CD4-positive, alpha-beta T cell (primary cell): ENCODE results near the gene TESK1. TPM values are rescaled to one million over a fixed set of nuclear protein-coding genes. Genes with fewer than 3 reads are reported as not detected.

ENCODE experiments used
- ATAC-seq: fragments of 200-7000 bp; cut with Tn5 transposase; one replicate; pipeline ENCODE4 v1.10.0; 2022; ENCODE audit warnings: mild to moderate bottlenecking; ENCODE audit not compliant: poor library complexity
- CTCF ChIA-PET: fragments of 350-600 bp; sonication (Branson Sonifier 250); formaldehyde crosslinking; loops from one replicate; lab custom pipeline; 2021; ENCODE audit warnings: antibody characterized with exemption, inconsistent platforms; lab: Charles Lee
- POLR2A ChIA-PET: fragments of 350-600 bp; sonication (Branson Sonifier 250); formaldehyde crosslinking; loops from one replicate; lab custom pipeline; 2021; ENCODE audit warnings: antibody characterized with exemption, inconsistent platforms; lab: Charles Lee
- DNase-seq, 14 experiments: peaks; one replicate each; pipeline ENCODE4 v3.0.0-alpha.2; 2013 to 2020; ENCODE audit warnings: mixed read lengths in 2 of 14
- H3K27ac ChIP-seq, 2 donors: one replicate each; pipeline versions ENCODE4 v1.5.1 to v1.7.0; 2013; ENCODE audit warnings: low read length in 2 of 2, low read depth in 1 of 2, mild to moderate bottlenecking in 1 of 2
- H3K27me3 ChIP-seq, 2 experiments: 1 replicate in 1 of 2; 2 replicates in 1 of 2; pipeline versions ENCODE4 v1.6.1 to v1.7.0; 2013; ENCODE audit warnings: low read length in 2 of 2, control low read depth in 1 of 2, mild to moderate bottlenecking in 1 of 2, moderate library complexity in 1 of 2; ENCODE audit not compliant: insufficient read depth in 2 of 2, control insufficient read depth in 1 of 2
- H3K36me3 ChIP-seq: one replicate; pipeline ENCODE4 v1.6.1; 2013; ENCODE audit warnings: low read length, control low read depth; ENCODE audit not compliant: insufficient read depth
- H3K4me1 ChIP-seq: one replicate; pipeline ENCODE4 v1.6.1; 2013; ENCODE audit warnings: low read length, control low read depth; ENCODE audit not compliant: insufficient read depth
- H3K4me3 ChIP-seq: one replicate; pipeline ENCODE4 v1.5.1; 2013; ENCODE audit warnings: mild to moderate bottlenecking, low read length, moderate library complexity
- H3K9me3 ChIP-seq, 2 experiments: 1 replicate in 1 of 2; 2 replicates in 1 of 2; pipeline versions ENCODE4 v1.6.1 to v1.7.0; 2013; ENCODE audit warnings: low read length in 2 of 2, mild to moderate bottlenecking in 2 of 2, control low read depth in 1 of 2, moderate library complexity in 1 of 2; ENCODE audit not compliant: control insufficient read depth in 1 of 2, insufficient read depth in 1 of 2
- H3K27ac Mint-ChIP-seq: one replicate; pipeline ENCODE4 v1.8.0; 2020; ENCODE audit warnings: mixed read lengths
- H3K27me3 Mint-ChIP-seq: one replicate; pipeline ENCODE4 v1.8.0; 2021; ENCODE audit warnings: mixed read lengths
- H3K36me3 Mint-ChIP-seq: one replicate; pipeline ENCODE4 v1.8.0; 2021; ENCODE audit warnings: low read depth, mixed read lengths
- H3K4me1 Mint-ChIP-seq: one replicate; pipeline ENCODE4 v1.8.0; 2021; ENCODE audit warnings: low read depth, mixed read lengths
- H3K4me3 Mint-ChIP-seq: one replicate; pipeline ENCODE4 v1.8.0; 2020; ENCODE audit warnings: mild to moderate bottlenecking, mixed read lengths
- H3K9me3 Mint-ChIP-seq: one replicate; pipeline ENCODE4 v1.8.0; 2020; ENCODE audit warnings: mixed read lengths
- intact Hi-C, 2 experiments: fragments of 100-400 bp; cut with DNase I in 1 of 2; cut with micrococcal nuclease in 1 of 2; formaldehyde crosslinking; loops; one replicate each; pipeline versions ENCODE4 v1.15.1 to v1.9.0; 2023 to 2025; cut with DNase I, micrococcal nuclease
- total RNA-seq, 174 experiments: library from RNA in 2 of 174; stranded (reverse) in 2 of 174; gene quantifications; one replicate each; pipeline ENCODE4 v1.2.3 and lab custom pipeline; 2021 to 2026
- TF ChIP-seq, protein P1 (sequence below): fragments of 200-600 bp; IDR thresholded peaks from one replicate; pipeline ENCODE4 v1.8.0; 2022; ENCODE audit warnings: antibody characterized with exemption, mild to moderate bottlenecking

Gene TESK1
- total RNA-seq, 2 experiments from 2014 or later = 18.5 to 18.6 TPM

DNA sequence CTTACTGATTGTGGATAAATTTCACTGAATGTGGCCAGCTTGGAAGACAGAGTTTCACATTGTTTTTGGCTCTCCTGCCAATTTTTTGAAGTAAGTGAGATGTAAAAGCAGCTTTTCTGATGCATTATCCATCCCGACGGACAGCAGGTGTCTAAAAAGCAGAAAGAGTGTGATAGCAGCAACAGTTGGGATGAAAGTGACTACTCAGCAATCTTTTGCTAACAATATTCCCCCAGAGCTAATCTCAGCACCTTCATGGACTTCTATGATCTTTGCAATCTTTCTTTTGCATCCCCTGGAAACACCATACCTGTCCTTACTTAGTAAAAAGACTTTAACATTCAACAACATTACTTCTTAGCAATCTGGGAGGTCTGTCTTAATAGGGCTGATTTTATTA is 7.8 kb downstream of the TESK1 start:
- no peak overlapping the region for H3K27ac Mint-ChIP-seq
- POLR2A ChIA-PET = interaction anchor here (4.5 kb wide), 1 partner anchor 34 kb away, joined by 29 read pairs; no protein-coding TSS in a partner anchor
- intact Hi-C loops = no loop called here
- no peak for ATAC-seq
- no peaks in the 10 kb centered on the region for H3K9me3 ChIP-seq
- H3K9me3 Mint-ChIP-seq = no peaks in the 10 kb centered on the region
- H3K4me1 ChIP-seq = peaks cover 29% of the 10 kb centered on the region
- H3K27me3 Mint-ChIP-seq = no peaks in the 10 kb centered on the region
- TF ChIP-seq, protein P1, sequence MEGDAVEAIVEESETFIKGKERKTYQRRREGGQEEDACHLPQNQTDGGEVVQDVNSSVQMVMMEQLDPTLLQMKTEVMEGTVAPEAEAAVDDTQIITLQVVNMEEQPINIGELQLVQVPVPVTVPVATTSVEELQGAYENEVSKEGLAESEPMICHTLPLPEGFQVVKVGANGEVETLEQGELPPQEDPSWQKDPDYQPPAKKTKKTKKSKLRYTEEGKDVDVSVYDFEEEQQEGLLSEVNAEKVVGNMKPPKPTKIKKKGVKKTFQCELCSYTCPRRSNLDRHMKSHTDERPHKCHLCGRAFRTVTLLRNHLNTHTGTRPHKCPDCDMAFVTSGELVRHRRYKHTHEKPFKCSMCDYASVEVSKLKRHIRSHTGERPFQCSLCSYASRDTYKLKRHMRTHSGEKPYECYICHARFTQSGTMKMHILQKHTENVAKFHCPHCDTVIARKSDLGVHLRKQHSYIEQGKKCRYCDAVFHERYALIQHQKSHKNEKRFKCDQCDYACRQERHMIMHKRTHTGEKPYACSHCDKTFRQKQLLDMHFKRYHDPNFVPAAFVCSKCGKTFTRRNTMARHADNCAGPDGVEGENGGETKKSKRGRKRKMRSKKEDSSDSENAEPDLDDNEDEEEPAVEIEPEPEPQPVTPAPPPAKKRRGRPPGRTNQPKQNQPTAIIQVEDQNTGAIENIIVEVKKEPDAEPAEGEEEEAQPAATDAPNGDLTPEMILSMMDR = no peak
- peaks cover 36% of the 10 kb centered on the region for H3K4me1 Mint-ChIP-seq
- no peak for DNase-seq
- CTCF ChIA-PET = no interaction called here
- H3K36me3 Mint-ChIP-seq = peaks cover 13% of the 10 kb centered on the region
- no peak overlapping the region for H3K27ac ChIP-seq
- no peak overlapping the region for H3K4me3 Mint-ChIP-seq
- H3K36me3 ChIP-seq = peaks cover 26% of the 10 kb centered on the region
- no peaks in the 10 kb centered on the region for H3K27me3 ChIP-seq
- H3K4me3 ChIP-seq = no peak overlapping the region

DNA sequence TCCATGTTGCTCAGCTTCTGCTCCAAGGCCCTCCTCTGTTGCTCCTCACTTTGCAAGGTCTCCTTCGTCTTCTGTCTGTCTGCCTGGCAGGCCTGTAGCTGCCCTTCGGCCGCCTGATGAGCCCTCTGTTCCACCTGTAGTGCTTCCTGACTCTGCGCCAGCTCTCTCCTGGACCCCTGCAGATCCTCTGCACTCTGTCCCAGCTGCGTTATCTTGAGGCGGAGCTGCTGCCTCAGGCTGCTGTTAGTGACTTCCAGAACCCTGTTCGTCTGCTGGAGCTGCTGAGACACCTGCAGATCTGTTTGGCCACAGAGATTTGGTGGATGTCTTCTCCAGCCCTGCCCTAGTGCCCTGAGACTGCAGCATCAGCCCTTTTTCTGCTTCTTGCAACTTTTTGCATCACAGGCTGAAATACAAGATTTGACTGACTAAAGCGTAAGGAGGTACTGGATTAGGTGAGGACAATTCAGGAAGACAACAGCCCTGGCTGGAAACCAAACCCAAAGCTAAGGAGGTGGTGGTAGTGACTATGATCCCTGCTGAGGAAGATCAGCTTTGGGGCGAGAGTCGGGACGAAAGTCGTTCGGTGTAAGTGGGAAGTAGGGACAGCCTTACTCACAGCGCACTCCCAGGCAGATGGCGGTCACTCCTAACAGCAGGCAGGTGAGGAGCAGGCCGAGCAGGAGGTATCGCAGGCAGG is 11.1 kb downstream of the TESK1 start:
- peak overlapping the region; percentile 86 for H3K4me3 Mint-ChIP-seq
- intact Hi-C loops = loop anchor here (2.0 to 5.0 kb wide), 2 partner anchors 41 to 81 kb away; partner anchors contain the start of genes CCDC107 (in 2 of the 2) and RMRP (in 2 of the 2)
- POLR2A ChIA-PET = interaction anchor here (0.6 to 3.4 kb wide), 14 partner anchors 11 to 544 kb away, joined by 3 to 35 read pairs (median 4); partner anchors contain the start of genes CCDC107, CREB3, RMRP and SIT1
- Histone ChIP-seq H3K9me3 (no peaks in the 10 kb centered on the region), H3K27me3 (no peaks in the 10 kb centered on the region), H3K36me3 (no peaks in the 10 kb centered on the region), H3K4me3 (peak overlapping the region; percentile 77), H3K4me1 (peaks cover 46% of the 10 kb centered on the region), H3K27ac (peak overlapping the region in 1 of 2 donors; percentile 22)
- no peaks in the 10 kb centered on the region for H3K36me3 Mint-ChIP-seq
- H3K9me3 Mint-ChIP-seq = no peaks in the 10 kb centered on the region
- CTCF ChIA-PET = interaction anchor here (0.7 to 3.2 kb wide), 11 partner anchors 9 to 626 kb away, joined by 3 to 22 read pairs (median 5); partner anchors contain the start of genes ARHGEF39, CCDC107, DNAJB5 and RMRP
- TF ChIP-seq, protein P1 = no peak
- H3K27ac Mint-ChIP-seq = peak overlapping the region; percentile 72
- H3K27me3 Mint-ChIP-seq = no peaks in the 10 kb centered on the region
- DNase-seq (peak in 1 of 14 experiments; percentile 16), ATAC-seq (no peak)
- peaks cover 56% of the 10 kb centered on the region for H3K4me1 Mint-ChIP-seq

DNA sequence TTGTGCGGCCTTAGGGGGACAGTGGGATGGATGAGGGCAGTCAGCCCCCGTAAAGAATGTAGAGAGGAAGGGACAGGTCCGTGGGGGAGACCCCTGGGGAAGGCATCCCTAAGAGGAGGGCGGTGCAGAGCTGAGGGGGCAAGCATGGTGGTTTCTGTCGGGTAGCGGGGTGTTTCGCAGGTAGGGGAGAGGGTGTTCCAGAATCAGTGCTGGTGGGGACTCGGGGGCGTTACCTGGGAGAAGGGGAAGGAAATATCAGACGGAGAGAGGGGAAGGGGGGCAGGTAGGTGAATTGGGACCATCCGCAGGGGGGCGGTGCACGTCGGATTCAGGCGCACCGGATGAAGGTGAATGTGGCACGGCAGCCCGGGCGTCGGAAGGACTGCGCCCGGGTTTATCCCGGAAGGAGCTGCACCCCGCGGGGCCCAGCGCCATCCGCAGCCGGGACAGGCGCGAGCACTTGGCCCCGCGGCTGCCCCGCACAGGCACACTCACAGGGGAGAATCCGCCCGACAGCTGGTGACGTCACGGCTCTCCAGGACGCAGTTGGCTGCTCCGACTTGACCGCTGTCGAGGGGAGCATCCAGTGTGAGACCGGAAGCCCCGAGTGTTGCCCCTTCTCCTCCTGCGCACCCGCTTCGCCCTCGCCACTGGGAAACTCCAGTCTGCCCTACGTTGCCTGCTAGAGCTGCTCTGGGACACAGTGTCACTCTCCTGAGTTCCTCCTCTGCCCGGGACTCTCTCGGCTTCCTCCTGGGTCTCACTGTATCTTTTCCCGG is 11.8 kb downstream of the TESK1 start:
- H3K9me3 ChIP-seq = no peaks in the 10 kb centered on the region
- H3K36me3 ChIP-seq = no peaks in the 10 kb centered on the region
- TF ChIP-seq, protein P1 = peak; percentile 47
- ATAC-seq (peak; percentile 86), DNase-seq (peak; percentile 42 to 89 (median 62))
- Mint-ChIP-seq H3K4me1 (peaks cover 50% of the 10 kb centered on the region), H3K9me3 (no peaks in the 10 kb centered on the region), H3K36me3 (no peaks in the 10 kb centered on the region), H3K27ac (peak overlapping the region; percentile 72), H3K4me3 (peak overlapping the region; percentile 86), H3K27me3 (no peaks in the 10 kb centered on the region)
- H3K27me3 ChIP-seq = no peaks in the 10 kb centered on the region
- H3K4me3 ChIP-seq = peak overlapping the region; percentile 77
- CTCF ChIA-PET = interaction anchor here (0.6 to 3.2 kb wide), 20 partner anchors 9 to 627 kb away, joined by 3 to 22 read pairs (median 4); partner anchors contain the start of genes ARHGEF39, CCDC107, CREB3 and DNAJB5
- peaks cover 40% of the 10 kb centered on the region for H3K4me1 ChIP-seq
- H3K27ac ChIP-seq = peak overlapping the region; percentile 27 to 70
- intact Hi-C loops = loop anchor here (2.0 to 5.0 kb wide), 2 partner anchors 40 to 80 kb away; partner anchors contain the start of genes CCDC107 (in 2 of the 2) and RMRP (in 2 of the 2)
- POLR2A ChIA-PET = interaction anchor here (0.6 to 3.4 kb wide), 16 partner anchors 12 to 544 kb away, joined by 3 to 35 read pairs (median 4); partner anchors contain the start of genes CCDC107, CREB3, RMRP and SIT1
